ENCODE measurements around the gene USP53.
"Not testable (repeated sequence)": the region's sequence is repeated elsewhere in the genome, so short reads cannot be mapped to it uniquely, and the experiment has no call there.

Gene USP53

DNA sequence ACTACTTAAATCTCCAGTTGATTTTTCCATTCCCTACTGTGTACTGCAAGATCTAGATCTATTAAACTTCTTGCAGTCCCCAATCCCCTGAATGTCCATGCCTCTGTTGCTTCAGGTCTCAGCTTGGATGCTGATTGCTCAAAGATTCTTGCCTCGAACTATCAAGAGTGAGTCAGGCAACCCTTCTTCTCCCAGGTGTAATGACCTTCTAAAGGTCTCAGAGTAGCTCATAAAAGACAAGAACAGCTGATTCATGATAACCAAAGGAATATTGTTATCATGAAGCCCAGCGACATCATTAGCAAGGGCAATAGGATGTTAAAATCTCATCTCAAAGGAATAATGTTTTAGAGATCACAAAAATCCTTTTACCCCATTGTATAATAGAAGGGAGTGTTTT lies 116.2 kb downstream of the USP53 start:
- no peak for DNase-seq

DNA sequence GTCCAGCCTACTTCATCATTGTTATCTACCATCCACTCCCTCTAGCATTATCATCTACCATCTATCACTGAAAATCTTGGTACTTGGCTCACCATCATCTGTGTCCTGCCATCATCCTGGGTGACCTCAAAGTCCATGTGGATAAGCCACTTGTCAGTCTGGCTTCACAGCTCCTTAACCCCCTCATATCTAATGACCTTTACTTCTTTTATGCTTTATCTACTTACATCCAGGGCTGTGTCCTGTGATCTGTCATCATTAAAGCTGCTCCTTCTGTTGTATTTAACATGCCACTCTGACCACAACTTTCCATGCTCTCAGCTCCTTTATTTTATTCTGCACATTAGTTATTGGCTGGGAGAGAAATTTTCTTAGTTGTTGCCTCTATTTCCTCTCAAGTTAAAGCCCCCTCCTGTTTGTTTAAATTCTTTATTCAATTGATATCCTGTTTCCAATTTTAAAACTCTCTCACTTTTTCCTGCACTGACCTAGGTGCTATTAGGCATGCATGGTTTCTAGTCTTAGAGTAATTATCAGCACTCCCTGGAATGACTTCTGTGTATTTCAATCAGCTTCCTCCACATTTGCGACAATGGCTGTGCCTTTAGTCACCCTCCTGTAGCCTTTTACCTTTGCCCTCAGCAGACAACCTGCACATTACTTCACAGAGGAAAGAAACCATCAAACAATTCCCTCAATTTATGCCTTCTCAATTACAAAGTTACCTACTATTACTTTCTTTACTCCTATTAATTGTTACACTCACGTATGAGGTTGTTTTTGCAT lies 117.5 kb downstream of the USP53 start:
- no peak for DNase-seq

DNA sequence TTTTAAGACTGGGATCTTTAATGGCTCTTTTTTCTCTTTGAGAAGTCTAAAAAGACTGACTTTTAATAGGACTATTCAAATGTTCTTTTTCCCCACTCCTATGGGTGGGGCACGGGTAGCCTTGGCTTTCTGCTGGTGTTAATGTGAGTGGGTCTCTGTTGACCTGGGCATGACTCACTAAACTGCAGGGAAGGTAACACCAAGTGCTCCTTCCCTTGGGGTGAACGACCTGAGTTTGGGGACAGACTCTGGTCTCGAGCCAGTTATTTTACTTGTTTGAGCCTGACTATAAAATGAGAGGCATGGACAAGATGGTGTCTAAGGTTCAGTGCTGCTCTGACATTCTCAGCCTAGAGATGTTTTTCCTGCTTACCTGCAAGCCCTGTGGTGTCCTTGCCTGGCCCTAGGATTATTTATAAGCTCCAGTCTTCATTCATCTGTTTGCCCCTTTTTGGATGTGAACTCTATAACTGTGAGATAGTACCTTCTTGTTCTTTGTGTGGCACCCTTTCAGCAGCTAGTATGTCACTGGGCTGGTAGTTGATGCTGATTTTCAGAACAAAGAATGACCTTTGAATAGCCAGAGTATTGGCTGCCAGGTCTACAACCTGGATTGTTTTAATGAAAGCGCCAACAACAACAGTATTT lies 123.9 kb downstream of the USP53 start:
- not testable (repeated sequence) for DNase-seq

DNA sequence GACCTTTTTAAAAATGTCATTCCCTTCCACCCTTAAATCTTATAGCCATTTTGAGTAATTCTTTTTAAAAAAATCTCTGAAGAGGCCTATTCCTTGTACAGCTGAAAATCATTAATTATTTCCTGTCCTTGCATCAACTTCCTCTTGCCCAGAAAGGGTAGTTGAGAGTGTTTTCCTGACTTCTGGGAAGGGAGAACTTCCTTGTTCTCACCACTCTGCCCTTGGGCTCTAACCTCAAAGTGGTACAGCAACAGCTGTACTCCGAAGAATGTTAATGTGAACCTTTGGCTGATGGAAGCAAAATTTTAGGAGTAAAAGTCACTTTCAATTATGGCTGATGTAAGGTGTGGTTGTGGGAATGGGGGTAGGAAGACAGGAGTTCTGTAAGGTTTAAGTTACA lies 124.5 kb downstream of the USP53 start:
- no peak for DNase-seq

- DNase-seq = not testable (repeated sequence)
Measured at GRCh38 chr4:119339895-119340294, 127.4 kb downstream of the USP53 start.

DNA sequence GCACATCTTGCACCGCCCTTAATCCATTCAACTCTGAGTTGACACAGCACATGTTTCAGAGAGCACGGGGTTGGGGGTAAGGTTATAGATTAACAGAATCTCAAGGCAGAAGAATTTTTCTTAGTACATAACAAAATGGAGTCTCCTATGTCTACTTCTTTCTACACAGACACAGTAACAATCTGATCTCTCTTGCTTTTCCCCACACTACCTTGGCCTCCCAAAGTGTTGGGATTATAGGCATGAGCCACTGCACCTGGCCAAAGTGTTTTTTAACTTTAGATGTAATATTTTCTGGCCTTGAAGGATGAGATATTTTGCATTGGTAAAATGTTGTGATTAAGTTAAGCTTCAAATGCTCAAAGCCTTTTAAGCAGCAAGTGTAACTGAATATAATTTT lies 130.8 kb downstream of the USP53 start:
- not testable (repeated sequence) for DNase-seq

All from NCI-H2227 treated with DMSO at 0.1 percent for 48 hours (cell line).